HG02943 (cell line): ENCODE measurements around the gene LPA.
"Not testable (repeated sequence)": the region's sequence is repeated elsewhere in the genome, so short reads cannot be mapped to it uniquely, and the experiment has no call there.

Experiments used
- ATAC-seq: cut with Tn5 transposase; IDR thresholded peaks from one replicate; pipeline ENCODE4 v1.9.1; 2021; ENCODE audit warnings: mild to moderate bottlenecking, low read depth, moderate library complexity; ENCODE audit not compliant: unreplicated experiment

The LPA gene

DNA sequence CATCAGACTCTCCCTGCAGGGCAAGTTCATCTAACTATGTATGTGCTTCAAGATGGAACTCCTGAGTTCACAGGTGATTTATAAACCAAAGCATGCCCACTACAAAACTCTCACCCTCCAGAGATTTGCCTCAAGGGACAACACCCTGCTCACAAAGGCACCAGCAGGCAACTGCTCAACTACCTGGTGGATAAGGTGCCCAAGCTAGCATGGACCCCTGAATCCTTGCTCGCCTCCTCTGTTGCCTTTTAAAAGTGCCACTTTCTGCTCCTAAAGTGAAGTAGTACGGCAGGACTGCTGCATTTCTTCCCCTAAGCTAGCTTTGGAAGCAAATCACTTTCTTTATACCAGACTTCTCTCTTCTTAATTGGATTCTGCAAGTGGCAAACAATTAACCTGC is 1.2 kb downstream of the LPA start:
- no peak for ATAC-seq

DNA sequence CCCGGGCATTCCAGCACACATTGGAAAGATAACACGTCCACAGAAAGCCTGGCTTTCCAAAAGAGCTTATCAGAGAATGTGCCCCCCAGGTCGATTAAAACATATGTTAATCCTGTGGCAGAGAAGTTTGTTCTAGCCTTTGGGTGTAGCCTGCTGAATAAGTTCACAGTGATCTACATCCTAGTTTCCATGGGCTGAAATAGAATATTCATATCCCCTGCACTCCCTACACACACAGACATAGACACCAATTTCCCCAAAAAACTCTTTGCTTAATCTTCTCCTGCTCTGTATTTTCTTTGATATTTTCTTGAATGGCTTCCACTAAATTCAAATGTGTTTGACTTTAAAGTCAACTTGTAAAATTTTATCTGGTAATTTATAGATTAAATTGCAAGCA is 1.6 kb downstream of the LPA start:
- no peak for ATAC-seq

DNA sequence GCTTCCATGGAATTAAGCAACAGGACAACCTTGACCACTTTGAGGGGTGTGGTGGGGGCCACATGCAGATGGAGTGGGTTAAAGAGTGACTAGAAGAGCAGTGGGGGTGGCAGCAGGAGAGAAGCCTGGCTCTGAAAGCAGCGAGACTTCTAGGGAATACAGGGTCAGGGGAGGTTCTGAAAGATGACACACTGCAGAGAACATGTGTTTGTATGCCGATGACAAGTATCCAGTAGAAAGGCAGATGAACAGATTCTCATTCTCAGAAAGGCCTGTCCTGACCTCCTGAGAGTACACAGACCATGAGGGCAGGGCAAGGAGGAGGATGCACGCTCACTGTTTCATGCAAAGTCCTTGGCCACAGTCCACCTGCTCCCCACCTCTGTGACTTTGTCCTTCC is 2.9 kb downstream of the LPA start:
- ATAC-seq = no peak

GRCh38 chr6:160659562-160659961 is 4.5 kb downstream of the LPA start:
- no peak for ATAC-seq

GRCh38 chr6:160634706-160635105 is 29.4 kb downstream of the LPA start:
- no peak for ATAC-seq

DNA sequence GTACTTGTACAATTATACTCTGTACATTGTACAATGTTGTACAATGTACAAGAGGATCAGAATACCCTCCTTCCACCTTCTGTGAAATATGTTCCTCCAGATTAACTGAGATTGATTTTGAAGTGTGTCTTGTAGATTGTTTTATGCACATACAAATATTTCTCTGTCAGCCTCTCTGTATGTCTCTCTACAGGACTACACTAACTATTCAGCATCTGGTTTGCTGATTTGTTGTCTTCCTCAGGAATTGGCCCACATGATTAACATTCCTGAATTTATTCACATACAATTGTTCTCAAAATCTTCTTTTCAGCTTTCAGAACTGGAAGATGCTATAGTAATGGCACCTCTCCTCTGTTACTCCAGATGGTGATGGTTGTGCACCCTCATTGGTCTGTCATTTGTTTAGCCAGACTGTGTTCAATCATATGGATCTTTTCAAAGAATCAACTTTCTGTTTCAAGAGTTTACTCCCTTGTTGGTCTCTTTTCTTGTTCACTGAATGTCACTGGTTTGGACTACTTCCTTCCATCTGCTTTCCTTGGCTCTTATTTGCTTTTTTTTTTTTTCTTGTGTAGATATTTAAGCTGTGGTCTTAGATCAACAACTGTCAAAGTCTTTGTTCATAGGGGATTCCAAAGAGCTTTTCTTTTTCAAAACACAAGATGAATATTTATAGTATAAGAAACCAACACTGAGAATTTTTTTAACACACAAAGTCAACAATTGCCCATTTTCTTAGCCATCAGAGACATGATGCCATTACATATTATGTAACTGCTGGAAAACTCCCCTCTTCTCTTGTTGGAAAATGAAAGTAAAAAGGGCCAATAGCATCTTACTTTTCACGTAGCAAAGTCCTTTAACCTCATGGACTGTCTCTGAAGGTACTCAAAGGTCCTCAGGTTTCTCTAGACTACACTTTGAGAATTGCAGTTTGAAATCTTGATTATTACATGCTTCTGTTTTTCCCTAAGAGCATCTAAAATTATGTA is 67.9 kb downstream of the LPA start:
- no peak for ATAC-seq

GRCh38 chr6:160595297-160595696 is 68.8 kb downstream of the LPA start:
- not testable (repeated sequence) for ATAC-seq

DNA sequence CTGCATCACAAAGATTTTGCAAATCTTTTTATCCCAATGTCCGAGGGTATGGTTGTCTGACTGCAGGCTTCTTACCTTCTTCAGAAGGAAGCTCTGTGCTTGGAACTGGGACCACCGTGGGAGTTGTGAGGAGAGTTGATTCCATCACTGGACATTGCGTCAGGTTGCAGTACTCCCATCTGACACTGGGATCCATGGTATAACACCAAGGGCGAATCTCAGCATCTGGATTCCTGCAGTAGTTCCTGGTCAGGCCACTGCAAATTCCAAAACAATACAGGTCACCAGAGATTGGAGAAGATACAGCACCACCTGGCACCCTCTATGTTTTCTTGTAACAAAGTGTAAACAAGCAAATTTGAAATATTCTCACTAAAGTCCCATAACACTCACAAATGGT is 77.7 kb downstream of the LPA start:
- ATAC-seq = no peak

DNA sequence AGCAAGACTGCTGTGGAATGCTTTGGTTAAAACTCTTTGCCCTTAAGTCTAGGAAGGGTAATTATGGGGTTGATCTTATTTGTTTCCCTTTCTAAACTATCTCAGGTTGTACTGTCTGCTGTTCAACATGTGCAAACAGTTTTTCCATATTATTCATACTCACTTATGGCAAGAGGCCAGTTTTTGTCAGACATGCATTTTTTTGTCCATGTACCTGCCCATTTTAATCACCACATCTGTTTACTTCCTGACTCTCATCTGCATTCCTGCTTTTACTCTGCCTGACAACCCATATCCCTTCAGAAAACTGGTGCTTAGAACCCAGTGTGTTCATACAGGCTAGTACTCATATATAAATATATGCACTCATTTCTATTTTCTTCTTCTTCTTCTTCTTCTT is 80.3 kb downstream of the LPA start:
- no peak for ATAC-seq

DNA sequence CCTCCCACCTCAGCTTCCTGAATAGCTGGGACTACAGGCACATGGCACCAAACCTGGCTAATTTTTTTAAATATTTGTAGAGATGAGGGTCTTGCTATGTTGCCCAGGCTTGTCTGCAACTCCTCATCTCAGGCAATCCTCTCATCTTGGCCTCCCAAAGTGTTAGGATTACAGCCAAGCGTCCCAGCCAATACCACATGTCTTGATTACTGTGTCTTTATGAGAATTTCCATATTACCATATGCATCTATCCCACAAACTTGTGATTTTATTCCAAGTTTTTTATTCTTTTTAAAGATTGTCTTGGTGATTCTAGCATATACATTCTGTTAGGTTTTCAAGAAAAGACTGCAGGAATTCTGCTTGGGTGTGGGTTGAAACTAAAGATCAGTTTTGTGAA is 82.7 kb downstream of the LPA start:
- no peak for ATAC-seq

GRCh38 chr6:160578515-160578914 is 85.6 kb downstream of the LPA start:
- ATAC-seq = not testable (repeated sequence)

DNA sequence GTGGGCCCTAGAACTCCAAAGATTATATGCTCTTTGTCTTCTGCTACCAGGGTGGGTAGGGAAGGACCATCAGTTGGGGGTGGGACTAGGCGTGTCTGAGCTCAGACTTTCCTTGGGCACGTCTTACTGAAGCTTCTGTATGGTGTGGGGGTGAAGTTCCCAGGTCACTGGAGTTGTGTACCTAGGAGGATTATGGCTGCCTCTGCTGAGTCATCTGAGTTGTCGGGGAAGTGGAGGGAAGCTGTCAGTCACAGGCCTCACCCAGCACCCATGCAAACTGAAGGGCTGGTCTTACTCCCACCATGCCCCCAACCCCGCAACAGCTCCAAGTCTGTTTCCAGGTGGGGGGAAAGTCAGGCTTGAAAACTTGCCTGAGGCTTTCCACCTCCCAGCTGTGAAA is 90.1 kb downstream of the LPA start:
- no peak for ATAC-seq

- not testable (repeated sequence) for ATAC-seq
These were observed 92.9 kb downstream of the LPA start for GRCh38 chr6:160571201-160571600.

- no peak for ATAC-seq
These were observed 119.3 kb downstream of the LPA start for GRCh38 chr6:160544802-160545201.

DNA sequence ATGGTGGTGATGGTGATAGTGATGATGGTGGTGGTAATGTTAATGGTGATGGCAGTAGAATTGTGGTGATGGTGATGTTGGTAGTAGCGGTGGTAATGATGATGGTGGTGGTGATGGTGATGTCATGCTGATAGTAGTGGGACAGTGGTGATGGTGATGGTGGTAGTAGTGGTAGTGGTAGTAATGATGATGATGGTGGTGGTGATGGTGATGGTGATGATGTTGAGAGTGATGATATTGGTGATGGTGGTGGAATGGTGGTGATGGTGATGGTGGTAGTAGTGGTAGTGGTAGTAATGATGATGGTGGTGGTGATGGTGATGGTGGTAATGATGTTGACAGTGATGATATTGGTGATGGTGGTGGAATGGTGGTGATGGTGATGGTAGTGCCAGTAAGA is 128.8 kb downstream of the LPA start:
- ATAC-seq = no peak

DNA sequence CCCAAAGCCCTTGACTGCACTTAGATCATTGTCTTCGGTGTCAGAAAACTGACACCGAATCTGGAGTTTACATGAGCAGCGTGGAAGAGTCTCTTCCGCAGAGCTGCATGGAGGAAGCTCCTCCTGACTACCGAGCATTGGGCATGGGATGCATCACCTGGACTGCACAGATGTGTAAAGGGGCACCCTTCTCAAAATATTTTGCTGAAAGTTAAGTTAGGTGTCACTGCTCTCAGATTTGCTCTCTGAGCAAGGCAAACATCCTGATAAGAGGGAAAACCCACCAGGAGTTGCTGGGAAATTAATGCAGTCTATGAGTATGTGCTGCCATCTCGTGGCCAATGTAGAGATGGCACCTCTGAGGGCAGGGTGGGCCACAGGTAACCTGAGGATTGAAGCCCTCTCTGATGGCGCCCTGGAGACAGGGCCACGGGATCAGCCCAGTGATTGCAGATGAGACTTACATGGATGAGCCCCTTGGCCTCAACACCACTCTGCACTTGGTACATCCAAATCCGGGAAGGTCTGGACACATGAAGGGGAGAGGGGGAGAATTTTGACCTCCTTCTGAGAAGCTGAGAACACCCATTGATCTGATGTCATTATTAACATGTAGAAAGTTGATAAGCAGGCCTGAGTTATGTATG is 129.9 kb downstream of the LPA start:
- ATAC-seq = peak; percentile 76

DNA sequence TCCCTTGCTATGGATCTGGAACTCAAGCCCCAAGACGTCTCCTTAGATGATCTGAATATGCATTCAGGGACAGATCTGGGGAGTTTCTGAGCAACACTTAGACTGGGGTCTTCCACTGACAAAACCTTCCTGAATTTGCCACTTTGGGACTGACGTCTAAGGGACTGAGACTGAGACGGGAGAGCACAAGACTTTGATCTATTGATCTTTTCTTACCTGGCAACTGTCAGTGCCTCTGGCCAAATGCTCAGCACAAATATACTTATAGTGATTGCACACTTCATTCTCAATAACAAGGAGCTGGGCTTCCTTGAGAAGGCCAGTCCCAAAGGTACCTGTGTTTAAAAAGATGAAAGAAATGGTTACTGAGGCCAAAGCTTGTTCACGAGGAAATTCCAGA is 131.8 kb downstream of the LPA start:
- no peak for ATAC-seq

- no peak for ATAC-seq
These were observed 132.2 kb downstream of the LPA start for GRCh38 chr6:160531826-160532225.

DNA sequence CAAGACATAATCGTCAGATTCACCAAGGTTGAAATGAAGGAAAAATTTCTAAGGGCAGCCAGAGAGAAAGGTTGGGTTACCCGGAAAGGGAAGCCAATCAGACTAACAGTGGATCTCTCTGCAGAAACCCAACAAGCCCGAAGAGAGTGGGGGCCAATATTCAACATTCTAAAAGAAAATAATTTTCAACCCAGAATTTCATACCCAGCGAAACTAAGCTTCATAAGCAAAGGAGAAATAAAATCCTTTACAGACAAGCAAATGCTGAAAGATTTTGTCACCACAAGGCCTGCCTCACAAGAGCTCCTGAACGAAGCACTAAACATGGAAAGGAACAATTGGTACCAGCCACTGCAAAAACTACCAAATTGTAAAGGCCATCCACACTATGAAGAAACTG is 134.6 kb downstream of the LPA start:
- not testable (repeated sequence) for ATAC-seq

DNA sequence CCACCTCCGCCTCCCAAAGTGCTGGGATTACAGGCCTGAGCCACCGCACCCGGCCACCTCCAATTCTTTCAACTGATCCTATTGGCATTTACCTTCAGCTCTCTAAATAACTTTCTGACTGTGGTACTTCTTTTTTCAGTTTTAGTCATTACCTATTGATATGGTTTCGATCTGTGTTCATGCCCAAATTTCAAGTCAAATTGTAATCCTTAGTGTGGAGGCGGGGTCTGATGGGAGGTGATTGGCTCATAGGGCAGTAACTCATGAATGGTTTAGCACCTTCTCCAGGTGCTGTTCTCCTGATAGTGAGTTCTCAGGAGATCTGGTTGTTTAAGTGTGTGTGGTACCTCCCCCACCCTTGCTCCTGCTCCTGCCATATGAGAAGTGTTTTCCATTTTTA is 140.9 kb downstream of the LPA start:
- ATAC-seq = no peak

DNA sequence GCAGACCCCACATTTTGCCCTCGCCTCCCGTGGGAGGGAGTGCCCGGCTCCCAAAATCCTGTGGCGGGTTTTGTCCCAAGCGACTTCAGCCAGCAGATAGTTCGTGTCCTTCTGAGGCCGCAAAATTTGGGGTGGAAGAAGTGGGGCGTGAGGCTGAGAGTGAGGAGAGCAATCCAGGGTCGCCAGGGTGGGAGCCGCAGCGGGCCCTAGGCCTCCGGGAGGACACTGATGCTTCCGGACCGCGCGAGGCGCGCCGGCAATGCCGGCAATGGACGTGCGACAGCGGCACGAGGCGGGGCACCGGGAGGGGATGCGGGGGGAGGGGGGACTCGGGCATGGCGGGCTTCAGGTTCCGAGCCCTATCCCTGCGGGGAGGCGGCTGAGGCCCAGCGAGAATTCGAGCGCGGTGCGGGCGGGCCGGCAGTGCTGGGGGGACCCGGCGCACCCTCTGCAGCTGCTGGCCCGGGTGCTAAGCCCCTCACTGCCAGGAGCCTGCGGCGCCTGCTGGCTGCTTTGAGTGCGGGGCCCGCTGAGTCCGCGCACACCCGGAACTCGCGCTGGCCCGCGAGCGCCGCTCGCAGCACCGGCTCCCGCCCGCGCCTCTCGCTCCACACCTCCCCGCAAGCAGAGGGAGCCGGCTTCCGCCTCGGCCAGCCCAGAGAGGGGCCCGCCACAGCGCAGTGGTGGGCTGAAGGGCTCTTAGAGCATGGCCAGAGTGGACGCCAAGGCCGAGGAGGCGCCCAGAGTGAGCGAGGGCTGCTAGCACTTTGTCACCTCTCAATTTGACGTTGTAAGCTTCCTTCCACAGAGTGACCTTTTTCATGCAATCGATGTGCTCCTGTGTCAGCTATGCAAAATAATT is 143.8 kb downstream of the LPA start:
- ATAC-seq = peak; percentile 76
